Lower leg skin (tissue), 3 donors: ENCODE measurements around the gene TMEM225.

Source experiments
- POLR2A ChIP-seq, 2 donors: fragments of 450-650 bp; IDR thresholded peaks; one replicate each; pipeline ENCODE4 v1.6.1; 2016 to 2017; ENCODE audit warnings: antibody characterized with exemption in 2 of 2, mild to moderate bottlenecking in 1 of 2, moderate library complexity in 1 of 2
- TF ChIP-seq, protein P1 (sequence below), 3 donors: fragments of 450-650 bp; IDR thresholded peaks; one replicate each; pipeline ENCODE4 v1.5.1; 2016; ENCODE audit warnings: antibody characterized with exemption in 3 of 3, mild to moderate bottlenecking in 3 of 3, moderate library complexity in 2 of 3

DNA sequence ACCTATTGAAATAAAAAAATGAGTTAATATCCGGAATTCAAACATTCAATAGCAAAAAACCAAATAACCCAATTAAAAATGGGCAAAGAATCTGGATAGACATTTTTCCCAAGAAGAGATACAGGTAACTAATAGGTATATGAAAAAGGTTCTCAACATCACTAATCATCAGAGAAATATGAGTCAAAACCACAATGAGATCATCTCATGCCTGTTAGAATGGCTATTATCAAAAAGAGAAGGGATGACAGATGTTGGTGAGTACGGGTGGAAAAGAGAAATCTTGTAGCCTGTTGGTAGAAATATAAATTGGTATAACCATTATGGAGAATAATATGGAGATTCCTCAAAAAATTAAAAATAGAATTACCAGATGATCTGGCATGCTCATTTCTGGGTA, 52.4 kb downstream of the TMEM225 start:
- TF ChIP-seq, protein P1, sequence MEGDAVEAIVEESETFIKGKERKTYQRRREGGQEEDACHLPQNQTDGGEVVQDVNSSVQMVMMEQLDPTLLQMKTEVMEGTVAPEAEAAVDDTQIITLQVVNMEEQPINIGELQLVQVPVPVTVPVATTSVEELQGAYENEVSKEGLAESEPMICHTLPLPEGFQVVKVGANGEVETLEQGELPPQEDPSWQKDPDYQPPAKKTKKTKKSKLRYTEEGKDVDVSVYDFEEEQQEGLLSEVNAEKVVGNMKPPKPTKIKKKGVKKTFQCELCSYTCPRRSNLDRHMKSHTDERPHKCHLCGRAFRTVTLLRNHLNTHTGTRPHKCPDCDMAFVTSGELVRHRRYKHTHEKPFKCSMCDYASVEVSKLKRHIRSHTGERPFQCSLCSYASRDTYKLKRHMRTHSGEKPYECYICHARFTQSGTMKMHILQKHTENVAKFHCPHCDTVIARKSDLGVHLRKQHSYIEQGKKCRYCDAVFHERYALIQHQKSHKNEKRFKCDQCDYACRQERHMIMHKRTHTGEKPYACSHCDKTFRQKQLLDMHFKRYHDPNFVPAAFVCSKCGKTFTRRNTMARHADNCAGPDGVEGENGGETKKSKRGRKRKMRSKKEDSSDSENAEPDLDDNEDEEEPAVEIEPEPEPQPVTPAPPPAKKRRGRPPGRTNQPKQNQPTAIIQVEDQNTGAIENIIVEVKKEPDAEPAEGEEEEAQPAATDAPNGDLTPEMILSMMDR (IDR thresholded peaks at IDR 0.05): no peak
- no peak for TF ChIP-seq POLR2A (IDR thresholded peaks at IDR 0.05)
